DMS153 (cell line): ENCODE data around the gene IZUMO1.
"Not testable (repeated sequence)": the region's sequence is repeated elsewhere in the genome, so short reads cannot be mapped to it uniquely, and the experiment has no call there.

ENCODE experiments used
- DNase-seq: peaks from one replicate; lab custom pipeline; 2025; lab: John Stamatoyannopoulos, UW

Gene IZUMO1

DNA sequence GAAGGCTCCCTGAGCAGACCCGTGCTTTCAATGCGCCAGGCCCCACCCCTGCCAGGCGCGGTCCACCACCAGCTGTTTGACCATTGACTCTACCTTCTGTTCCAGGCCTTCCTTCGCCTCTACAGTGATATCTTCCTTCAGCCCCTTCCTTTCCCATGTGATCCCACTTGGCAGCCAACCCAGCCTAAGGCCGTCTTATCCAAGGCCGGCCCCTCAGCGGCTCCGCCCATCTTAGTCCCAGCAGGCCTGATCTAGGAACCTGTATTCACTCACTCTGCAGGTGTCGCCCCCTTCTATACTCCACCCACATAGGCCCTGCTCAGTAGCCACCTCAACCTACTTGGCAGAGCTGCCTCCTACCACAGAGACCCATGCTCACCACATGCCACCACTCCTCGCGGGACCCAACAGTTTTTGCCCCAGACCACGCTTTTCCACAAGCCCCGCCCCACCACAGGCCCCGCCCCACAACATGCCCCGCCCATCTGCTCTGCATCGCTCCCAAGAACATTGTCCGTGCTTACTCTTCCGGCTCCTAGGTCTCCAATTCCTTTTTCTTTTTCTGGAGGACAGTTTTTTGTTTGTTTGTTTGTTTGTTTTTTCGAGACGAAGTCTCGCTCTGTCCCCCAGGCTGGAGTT is 9.2 kb downstream of the IZUMO1 start:
- no peak for DNase-seq

- no peak for DNase-seq
Observed at GRCh38 chr19:48735031-48735615, 11.6 kb downstream of the IZUMO1 start.

DNA sequence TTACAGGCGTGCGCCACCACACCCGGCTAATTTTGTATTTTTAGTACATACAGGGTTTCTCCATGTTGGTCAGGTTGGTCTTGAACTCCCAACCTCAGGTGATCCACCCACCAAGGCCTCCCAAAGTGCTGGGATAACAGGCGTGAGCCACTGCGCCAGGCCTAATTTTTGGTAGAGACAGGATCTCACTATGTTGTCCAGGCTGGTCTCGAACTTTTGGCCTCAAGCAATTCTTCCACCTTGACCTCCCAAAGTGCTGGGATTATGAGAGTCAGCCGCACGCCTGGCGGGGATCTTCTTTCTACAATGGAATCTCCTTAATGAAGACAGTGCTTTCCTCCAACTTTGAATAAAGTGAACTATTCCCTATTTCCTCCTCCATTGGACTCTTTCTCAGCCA is 12.1 kb downstream of the IZUMO1 start:
- DNase-seq = no peak

DNA sequence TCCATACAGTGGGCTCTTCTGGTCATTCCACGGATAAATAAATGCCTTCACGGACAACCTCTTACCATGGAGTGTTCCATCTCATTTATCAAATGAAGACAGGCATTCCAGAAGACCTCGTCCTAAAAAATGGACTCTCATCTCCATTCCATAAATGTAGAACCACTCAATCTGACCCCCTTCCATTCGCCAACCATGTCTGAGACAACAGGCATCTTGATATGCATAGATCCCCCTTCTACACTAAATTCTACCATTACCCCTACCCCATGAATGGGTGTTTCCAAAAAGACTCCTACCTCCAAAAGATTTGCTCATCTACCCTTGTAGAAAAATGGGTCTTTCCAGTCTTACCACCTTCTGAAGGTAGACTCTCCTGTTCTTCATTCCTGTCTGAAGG is 15.3 kb downstream of the IZUMO1 start:
- DNase-seq = no peak

- no peak for DNase-seq
Observed at GRCh38 chr19:48728911-48729664, 17.6 kb downstream of the IZUMO1 start.

- no peak for DNase-seq
Observed at GRCh38 chr19:48726556-48726955, 20.2 kb downstream of the IZUMO1 start.

GRCh38 chr19:48724796-48725753 is 21.6 kb downstream of the IZUMO1 start:
- DNase-seq = peak; percentile 91

GRCh38 chr19:48722196-48722708 is 24.5 kb downstream of the IZUMO1 start:
- no peak for DNase-seq

GRCh38 chr19:48720613-48721296 is 26.0 kb downstream of the IZUMO1 start:
- DNase-seq = peak; percentile 99

DNA sequence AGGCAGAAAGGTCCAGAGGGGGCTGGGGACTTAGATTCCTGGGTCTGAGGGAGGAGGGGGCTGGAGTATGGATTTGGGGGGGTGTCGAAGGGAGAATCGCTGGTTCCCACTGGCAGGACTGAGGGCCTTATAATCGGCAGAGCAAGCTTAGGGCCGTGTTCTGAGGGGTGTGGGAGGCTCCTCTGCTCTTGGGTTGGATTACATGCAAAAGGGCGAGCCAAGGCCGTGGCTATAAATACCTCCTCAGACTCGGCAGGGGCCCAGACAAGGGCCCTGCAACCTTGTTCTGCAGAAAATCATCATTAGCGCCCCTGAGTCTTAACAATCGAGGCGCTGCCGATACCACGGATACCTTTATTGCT is 26.5 kb downstream of the IZUMO1 start:
- no peak for DNase-seq

GRCh38 chr19:48719263-48720171 is 27.2 kb downstream of the IZUMO1 start, which contains the start of gene MAMSTR:
MAMSTR (minus strand) TSS chr19:48719725; CDS start chr19:48719031, 694 bp downstream.
- DNase-seq = no peak

DNA sequence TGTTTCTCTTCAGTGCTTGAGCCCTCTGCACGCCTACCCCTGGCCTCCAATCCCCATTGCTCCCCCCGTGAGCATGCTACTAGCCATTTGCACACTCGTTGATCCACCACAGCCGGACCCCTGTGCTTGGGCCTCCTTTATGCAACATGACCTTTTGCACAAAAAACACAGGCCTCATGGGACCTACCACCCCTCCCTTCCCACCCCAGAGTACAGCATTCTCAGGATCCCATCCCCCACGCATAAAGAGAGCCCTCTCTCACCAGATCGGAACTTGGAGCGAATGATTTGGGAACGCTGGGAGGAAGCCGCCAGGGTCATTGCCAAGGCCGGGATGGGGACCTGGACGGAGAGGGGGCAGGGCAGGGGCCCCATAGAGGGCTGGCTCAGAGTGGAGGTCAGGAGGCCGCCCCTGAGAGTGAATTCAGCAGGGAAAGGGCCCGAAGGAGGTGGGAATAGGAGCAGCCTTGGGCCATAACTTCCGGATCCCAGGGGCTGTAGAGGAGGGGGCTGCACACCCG is 27.9 kb downstream of the IZUMO1 start:
- no peak for DNase-seq

DNA sequence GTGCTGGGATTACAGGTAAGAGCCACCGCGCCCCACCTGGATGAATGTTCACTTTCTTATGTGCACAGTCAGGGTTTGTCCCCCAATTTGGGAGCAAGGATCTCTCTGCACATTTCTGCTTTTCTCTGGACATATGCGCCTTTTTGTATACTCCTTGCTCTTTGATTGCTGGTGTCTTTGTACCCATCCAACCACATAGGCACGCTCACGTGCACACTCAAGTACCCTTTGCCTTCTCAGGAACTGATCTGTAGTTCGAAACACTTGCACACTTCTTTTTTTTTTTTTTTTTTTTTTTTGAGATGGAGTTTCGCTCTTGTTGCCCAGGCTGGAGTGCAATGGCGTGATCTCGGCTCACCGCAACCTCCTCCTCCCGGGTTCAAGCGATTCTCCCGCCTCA is 28.6 kb downstream of the IZUMO1 start:
- DNase-seq = not testable (repeated sequence)

DNA sequence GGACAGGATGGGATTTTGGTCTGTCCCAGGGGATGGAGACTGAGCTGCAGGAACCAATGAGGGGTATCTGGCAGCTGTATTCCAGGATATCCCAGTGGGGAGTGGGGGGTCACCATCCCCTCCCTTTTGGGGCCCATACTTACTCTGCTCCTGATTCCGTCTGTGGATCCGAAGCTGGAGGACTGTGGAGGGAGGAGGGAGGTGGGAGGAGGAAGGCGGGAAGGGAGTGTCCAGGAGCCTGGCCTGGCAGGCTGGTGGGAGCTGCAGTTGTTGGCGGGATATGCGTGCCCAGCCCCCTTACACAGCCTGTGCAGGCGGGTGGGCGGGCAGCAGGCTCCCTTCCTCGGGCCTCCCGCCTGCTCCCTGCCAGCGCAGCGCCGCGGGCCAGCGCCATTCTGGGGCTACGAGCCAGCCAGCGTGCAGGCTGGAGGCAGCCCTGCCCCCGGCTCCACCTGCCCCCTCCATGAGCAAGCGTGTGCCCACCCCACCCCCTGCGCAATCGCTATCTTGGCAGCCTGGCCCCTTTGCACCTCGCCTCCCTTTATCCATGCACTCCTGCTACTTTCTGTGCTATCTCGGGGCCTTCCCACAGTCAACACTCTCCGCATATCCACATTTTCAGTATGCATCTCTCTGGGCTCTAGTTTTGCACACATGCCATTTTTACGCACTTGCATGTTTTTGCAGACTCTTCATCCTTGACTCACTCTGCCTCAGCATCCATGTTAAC is 30.0 kb downstream of the IZUMO1 start:
- DNase-seq = no peak

DNA sequence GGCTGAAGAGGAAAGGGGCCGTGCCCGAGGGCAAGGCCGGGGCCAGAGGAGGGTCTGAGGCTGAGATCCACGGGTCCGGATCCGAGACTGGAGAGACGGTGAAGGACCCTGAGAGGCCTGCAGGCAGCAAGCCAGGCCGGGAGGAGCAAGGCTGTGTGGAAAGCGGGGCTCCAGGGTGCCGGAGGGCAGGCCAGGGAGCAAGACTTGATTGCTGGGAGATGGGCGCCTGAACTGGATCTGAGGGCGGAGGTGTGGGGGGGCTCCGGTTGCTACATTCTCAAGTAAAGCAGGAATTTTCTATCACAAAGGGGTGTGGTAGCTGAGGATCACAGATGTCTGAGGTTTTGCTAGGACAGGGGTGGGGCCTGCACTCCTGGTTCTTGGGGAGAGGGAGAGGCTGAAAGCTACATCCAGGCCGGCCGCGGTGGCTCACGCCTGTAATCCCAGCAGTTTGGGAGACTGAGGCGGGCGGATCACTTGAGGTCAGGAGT is 31.0 kb downstream of the IZUMO1 start:
- DNase-seq = no peak

GRCh38 chr19:48714759-48715675 is 31.7 kb downstream of the IZUMO1 start:
- no peak for DNase-seq

- peak; percentile 99 for DNase-seq
Observed at GRCh38 chr19:48713864-48714755, 32.6 kb downstream of the IZUMO1 start.
